Stimulated activated CD8-positive, alpha-beta memory T cell treated with anti-CD3 and anti-CD28 coated beads, Interleukin-15, amount 100 ng/mL, for 48 hours (primary cell): ENCODE data around the gene DNLZ.

Source experiments
- DNase-seq, 2 donors: peaks; one replicate each; pipeline ENCODE4 v3.0.0-alpha.2; 2020; ENCODE audit warnings: low read depth in 2 of 2

The DNLZ gene

DNA sequence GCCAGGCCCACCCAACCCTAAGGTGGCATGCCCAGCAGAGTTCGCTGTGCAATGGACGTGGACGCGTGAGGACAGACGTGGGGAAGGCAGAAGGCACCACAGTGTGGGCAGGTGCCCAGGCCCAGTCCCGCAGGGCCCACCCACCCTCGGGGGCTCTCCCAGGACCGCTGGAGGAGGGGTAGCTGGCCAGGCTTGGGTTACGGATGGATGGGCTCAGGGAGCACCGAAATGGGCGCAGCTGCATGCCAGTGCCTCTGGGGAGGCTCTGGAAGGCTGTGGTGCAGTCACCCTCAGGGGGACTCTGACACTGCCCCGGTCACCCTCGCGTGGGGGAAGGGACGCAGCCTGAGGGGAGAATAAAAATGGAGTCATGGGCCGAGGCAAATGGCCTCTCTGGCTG is 45.8 kb downstream of the DNLZ start:
- no peak for DNase-seq

GRCh38 chr9:136316896-136317676 is 46.5 kb downstream of the DNLZ start:
- no peak for DNase-seq

GRCh38 chr9:136316271-136316751 is 47.2 kb downstream of the DNLZ start:
- peak in 1 of 2 donors; percentile 16 for DNase-seq

GRCh38 chr9:136314944-136315343 is 48.6 kb downstream of the DNLZ start:
- no peak for DNase-seq

- DNase-seq = no peak
Observed at GRCh38 chr9:136314056-136314416, 49.5 kb downstream of the DNLZ start.

DNA sequence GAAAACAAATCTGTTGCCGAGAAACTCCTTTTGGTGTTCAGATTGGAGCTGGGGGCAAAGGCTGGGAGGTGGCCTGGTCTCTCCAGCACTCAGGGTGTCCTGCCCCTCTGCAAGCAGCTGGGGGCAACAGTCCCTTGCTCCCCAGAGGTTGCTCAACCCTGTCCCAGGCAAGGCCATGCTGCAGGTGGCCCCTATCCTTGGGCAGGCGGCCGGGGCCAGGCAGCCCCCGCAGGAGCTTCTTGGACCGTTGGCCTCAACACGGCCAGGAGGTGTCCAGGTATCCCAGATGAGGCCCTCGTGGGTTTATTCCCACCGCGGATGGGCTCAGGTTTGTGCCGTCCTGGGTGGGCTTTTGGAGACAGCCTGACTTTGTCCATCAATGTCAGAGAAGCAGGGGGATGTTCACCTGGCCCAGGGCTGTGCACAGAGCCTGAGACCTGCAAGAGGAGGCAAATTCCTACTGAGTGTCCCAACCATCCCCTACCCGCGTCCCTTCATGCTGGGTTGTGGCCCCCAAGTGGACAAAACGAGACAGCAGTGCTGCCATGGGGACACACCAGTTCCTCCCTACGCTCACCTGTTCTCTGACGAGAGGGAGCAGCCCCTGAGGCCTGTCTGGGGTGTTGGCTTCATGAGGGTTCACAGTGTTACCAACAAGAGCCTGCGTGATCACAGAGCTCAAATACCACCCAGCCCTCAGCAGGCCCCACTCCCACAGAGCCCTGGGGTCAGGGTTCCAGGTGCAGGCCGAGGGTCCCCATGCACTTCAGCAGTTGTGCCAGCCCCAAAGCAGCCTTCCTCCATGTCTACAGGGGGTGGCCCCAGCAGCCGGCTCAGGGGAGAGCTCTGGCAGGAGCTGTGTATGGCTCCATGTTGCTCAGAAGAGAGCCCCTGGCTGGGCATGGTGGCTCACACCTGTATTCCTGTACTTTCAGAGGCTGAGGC is 50.2 kb downstream of the DNLZ start:
- no peak for DNase-seq

- peak in 1 of 2 donors; percentile 35 for DNase-seq
Observed at GRCh38 chr9:136312436-136312835, 51.1 kb downstream of the DNLZ start.

- no peak for DNase-seq
Observed at GRCh38 chr9:136312009-136312375, 51.6 kb downstream of the DNLZ start.

- no peak for DNase-seq
Observed at GRCh38 chr9:136311051-136312008, 52.2 kb downstream of the DNLZ start.

DNA sequence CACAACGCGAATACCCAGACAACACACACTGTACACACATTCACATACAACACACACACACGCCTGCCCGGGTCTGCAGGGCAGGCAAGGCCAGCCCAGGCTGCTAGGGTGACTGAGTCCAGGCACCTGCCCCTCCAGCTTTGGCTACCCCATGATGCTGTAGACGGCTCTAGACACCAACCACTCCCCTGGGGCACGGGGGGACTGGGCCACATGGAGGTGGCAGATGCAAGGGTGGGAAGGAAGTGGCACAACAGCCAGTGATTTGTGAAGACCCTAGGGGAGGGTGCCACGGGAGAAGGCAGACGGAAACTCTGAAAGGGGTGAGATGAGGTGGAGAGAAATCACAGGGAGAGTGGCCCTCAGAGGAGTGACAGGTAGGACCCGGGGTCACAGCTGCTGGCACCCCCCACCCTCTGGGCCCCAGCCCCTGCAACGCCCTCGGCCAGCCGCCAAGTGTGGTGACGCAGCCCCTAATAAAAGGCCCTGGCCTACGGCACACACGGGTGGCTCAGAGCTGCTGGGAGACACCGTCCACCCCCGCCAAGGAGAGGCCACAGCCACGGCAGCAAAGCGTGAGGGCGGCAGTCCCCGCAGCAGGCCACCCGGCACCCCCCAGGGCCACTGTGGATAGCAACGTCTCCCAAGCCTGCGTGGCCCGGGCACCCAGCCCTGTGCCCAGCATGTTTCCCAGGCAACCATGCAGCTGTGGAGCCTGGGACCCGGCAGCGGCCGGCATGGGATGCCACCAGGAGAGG is 53.1 kb downstream of the DNLZ start:
- DNase-seq = no peak

DNA sequence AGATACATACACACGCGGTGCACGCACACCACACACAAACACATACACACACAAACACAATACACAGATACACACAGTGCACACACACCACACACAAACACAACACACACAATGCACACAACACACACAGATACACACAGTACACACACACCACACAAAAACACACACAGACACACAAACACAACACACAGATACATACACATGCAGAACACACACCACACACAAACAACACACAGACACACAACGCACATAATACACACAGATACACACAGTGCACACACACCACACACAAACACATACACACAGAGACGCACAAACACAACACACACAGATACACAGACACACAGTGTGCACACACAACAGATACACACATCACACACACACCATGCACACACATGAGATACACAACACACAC is 53.7 kb downstream of the DNLZ start:
- DNase-seq = no peak
